GM21360 (cell line): ENCODE measurements around the gene ANKRD29.
"Not testable (repeated sequence)": the region's sequence is repeated elsewhere in the genome, so short reads cannot be mapped to it uniquely, and the experiment has no call there.

Experiments used
- ATAC-seq: cut with Tn5 transposase; IDR thresholded peaks from one replicate; pipeline ENCODE4 v1.9.1; 2021; ENCODE audit warnings: mild to moderate bottlenecking, moderate library complexity; ENCODE audit not compliant: unreplicated experiment

ANKRD29 gene

GRCh38 chr18:23617412-23618014 is 45.2 kb downstream of the ANKRD29 start:
- no peak for ATAC-seq

- ATAC-seq = no peak
These were observed 46.5 kb downstream of the ANKRD29 start for GRCh38 chr18:23616258-23616657.

- no peak for ATAC-seq
These were observed 47.8 kb downstream of the ANKRD29 start for GRCh38 chr18:23614891-23615290.

GRCh38 chr18:23614413-23614812 is 48.3 kb downstream of the ANKRD29 start:
- no peak for ATAC-seq

- ATAC-seq = not testable (repeated sequence)
These were observed 49.6 kb downstream of the ANKRD29 start for GRCh38 chr18:23613091-23613475.

DNA sequence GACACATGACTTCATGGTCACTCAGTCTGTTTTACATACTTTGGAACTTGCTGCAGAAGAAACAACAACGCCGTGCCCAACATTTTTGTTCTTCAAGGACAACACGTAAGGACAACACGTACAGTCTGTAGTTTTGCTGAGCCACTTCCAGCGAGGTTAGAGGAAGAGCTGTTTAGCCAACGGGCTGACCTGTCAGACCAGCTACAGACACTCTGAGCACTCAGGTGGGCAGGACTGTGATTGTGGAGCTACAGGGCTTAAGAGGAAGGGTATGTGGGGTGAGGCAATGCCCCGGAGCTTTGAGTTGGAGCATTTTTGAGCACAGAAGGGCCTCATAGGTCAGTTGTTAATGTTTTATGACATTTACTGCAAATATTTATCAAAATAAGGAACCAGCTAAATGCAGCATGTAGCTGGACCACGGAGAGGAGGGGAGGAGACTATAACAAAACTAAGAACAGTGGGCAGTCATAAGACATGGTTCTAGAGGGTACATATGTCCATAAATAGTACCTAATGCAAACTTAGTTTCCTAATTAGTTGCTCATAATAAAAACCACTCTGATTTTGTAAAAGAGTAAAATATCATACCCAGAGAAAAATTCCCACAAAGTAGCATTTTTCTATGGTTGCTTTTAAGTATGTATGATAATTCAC is 50.1 kb downstream of the ANKRD29 start:
- no peak for ATAC-seq

- ATAC-seq = no peak
These were observed 53.2 kb downstream of the ANKRD29 start for GRCh38 chr18:23609390-23610023.

- ATAC-seq = no peak
These were observed 54.5 kb downstream of the ANKRD29 start for GRCh38 chr18:23608211-23608610.

GRCh38 chr18:23605941-23606340 is 56.8 kb downstream of the ANKRD29 start:
- no peak for ATAC-seq

DNA sequence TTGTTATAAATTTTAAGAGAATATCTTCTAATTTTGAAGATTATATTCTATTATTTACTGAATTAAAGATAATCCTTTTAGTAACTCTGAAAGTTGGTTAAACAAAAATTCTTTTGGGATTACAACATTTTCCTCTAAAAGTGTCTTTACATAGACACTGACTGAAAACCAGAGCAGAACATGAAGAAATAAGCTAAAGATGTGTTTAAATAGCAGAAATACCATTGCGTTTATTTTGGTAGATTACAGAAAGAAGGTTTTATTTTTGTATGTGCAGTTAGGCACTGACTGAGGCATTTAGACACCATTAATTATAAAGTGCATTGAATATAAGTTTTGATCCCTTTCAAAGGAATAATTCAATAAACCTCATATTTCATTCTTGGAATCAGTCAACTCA is 62.9 kb downstream of the ANKRD29 start:
- ATAC-seq = no peak

- no peak for ATAC-seq
These were observed 66.5 kb downstream of the ANKRD29 start for GRCh38 chr18:23596183-23596582.

GRCh38 chr18:23595591-23595990 is 67.1 kb downstream of the ANKRD29 start:
- ATAC-seq = no peak

DNA sequence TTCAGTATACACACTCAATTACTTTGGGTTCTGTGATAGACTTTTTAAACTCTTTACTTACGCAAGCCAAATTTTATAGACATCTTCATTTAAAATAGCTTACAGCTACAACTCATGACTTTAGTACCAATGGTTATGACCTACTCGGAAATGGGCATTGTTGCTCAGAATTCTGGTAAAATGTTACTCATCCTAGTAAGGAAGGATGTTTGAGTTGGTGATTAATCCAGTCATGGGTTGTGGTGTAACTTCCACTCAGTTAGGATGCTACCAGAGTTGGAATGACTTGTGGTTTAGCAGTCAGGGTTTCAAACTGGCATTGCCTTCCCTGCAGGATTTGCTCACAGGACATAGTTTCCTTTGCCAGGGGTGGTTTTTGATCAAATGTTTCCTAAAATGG is 69.0 kb downstream of the ANKRD29 start:
- ATAC-seq = no peak

GRCh38 chr18:23592911-23593310 is 69.8 kb downstream of the ANKRD29 start:
- ATAC-seq = no peak

- ATAC-seq = no peak
These were observed 71.7 kb downstream of the ANKRD29 start for GRCh38 chr18:23591011-23591410.

DNA sequence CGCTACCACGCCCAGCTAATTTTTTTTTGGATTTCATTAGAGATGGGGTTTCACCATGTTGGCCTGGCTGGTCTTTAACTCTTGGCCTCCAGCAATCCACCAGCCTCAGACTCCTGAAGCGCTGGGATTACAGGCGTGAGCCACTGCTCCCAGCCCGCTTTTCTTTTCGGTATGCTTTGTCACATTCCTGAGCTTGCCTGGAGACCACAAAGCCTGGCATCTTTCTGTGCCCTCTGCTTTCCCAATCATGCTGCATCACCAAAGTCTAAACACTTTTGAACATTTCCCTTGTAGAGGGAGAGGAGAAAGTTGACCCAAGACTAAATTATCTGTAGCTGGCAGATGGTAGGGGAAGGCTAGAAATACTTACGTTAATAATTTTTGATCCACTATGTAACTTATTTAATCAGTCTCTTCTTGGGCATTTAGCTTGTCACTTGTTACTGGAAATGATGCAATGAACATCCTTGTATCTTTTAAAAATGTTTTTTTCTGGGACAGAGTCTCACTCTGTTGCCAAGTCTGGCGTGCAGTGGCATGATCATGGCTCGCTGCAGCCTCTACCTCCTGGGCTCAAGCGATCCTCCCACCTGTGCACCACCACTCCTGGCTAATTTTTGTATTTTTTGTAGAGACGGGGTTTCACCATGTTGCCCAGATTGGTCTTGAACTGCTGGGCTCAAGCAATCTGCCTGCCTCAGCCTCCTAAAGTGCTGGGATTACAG is 73.7 kb downstream of the ANKRD29 start:
- ATAC-seq = no peak

DNA sequence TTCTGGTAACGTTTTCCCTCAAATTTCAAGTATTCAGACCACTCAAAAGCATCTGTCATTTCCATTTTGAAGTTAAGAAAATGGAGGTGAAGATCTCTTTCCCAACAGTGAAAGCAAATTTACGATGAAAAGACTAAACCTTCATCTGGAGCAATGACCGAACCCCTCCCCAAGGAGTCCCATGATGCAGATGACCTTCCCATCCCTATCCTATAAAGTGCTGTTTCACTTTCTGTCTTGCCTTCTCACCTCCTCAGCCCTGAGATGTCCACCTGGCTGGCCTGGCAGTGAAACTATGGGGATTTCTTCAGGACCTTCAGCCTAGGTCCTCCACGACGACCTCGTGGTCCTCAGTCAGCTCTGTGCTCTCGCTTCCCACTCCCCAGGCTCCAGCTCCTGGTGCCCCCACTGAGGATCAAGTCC is 75.5 kb downstream of the ANKRD29 start:
- ATAC-seq = no peak

DNA sequence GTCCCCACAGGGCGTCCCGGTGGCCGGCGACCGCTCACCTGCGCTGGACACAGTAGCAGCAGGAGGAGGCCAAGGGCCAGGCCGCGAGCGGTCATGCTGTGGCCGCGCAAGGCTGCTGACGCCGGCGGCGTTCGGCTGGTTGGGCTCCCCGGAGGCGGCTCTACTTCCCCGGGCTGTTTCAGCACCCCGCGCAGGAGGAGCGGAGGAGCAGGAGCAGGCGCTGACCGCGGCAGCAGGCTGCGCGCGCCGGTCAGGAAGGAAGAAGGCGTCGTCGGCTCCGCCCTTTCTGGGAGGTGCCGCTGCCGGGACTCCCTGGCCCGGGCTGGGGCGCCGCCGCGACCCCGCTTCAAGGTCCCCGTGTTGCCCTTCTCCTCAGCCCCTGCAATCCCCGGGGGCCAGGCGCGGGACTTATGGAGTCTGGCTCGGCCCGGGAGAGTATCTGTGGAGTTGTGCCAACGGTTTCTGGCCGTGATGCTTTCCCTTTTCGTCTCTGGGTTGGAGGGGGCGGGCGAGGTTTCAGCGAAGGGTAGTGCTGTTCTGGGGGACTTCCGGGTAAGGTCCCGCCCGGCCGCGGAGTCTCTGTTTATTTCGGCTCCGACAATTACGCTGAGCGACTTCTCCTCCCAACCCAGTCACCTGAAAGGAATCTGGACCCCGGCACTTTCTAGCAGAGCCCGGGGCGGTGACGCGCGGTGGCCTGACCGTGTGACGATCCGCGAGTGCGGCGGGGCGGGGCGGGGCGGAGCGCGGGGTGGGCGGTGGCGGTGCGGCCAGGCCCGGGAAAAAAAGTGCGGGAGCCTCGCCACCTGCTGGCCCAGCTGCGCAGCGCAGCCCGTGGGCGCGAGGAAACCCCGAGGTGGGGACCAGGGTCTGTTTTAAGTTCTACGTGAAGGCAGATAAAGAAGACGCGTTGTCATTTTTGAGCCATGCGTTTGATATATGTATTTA is 76.2 kb downstream of the ANKRD29 start, which contains the start of gene NPC1:
NPC1 (minus strand) TSS at position 258 of the 948 bp plus-strand sequence; CDS start at position 95, 163 bp downstream.
- ATAC-seq = peak; percentile 93

DNA sequence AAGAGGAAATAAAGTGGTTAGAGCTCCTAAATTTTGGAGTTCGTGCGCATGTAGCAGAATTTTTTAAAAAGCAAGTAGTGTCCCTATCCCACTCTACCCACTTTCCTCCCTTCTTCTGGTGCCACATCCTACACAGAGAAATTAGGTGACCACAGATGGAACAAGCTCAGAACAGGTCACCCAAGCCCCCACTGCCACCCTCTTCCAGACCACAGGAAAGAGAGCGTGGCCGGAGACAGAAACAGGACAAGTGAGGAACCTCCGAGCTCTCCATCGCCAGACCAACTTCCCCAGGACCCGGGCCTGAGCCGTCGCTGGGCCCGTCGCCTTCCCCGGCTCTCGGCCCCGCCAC is 76.8 kb downstream of the ANKRD29 start:
- ATAC-seq = peak; percentile 19

- ATAC-seq = no peak
These were observed 77.5 kb downstream of the ANKRD29 start for GRCh38 chr18:23585007-23585871.
